Measurements from ENCODE around the gene TMEM63B.

DNA sequence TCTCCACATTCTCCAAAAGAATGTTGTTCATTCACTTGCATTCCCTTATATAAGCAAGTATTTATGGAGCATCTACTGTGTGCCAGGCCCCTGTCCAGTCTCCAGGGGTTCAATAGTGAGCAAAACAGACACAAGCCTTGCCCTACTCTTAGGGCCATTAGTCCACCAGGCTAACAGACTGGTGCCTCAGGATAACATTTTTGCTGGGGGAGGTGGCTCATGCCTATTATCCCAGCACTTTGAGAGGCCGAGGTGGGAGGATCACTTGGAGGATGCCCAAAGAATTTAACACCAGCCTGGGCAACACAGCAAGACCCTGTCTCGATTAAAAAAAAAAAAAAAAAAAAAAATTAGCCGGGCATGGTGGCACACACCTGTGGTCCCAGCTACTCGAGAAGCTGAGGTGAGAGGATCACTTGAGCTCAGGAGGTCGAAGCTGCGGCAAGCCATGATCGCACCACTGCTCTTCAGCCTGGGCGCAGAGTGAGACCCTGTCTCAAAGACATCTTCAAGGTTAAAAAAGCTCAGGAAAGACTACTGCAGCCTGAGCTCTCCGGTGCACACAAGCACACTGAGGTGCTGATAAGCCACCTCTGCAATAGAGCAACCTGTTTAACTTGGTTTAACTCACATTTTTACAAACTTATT lies 51.2 kb downstream of the TMEM63B start:
- TF ChIP-seq, protein P1, sequence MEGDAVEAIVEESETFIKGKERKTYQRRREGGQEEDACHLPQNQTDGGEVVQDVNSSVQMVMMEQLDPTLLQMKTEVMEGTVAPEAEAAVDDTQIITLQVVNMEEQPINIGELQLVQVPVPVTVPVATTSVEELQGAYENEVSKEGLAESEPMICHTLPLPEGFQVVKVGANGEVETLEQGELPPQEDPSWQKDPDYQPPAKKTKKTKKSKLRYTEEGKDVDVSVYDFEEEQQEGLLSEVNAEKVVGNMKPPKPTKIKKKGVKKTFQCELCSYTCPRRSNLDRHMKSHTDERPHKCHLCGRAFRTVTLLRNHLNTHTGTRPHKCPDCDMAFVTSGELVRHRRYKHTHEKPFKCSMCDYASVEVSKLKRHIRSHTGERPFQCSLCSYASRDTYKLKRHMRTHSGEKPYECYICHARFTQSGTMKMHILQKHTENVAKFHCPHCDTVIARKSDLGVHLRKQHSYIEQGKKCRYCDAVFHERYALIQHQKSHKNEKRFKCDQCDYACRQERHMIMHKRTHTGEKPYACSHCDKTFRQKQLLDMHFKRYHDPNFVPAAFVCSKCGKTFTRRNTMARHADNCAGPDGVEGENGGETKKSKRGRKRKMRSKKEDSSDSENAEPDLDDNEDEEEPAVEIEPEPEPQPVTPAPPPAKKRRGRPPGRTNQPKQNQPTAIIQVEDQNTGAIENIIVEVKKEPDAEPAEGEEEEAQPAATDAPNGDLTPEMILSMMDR (IDR thresholded peaks at IDR 0.05) = no peak
- TF ChIP-seq POLR2A (IDR thresholded peaks at IDR 0.05) = no peak

All from thyroid gland (tissue), 4 donors.